Hepatocyte (in vitro differentiated cells): ENCODE data around the gene BAHCC1.

Source experiments
- CTCF ChIP-seq: fragments of 200-600 bp; sonication (generic); IDR thresholded peaks from 2 replicates; pipeline ENCODE4 v1.5.1; 2016; ENCODE audit warnings: antibody characterized with exemption, mild to moderate bottlenecking; ENCODE audit not compliant: poor library complexity
- EZH2 ChIP-seq: fragments of 200-600 bp; sonication (generic); IDR thresholded peaks from 2 replicates; pipeline ENCODE4 v1.6.1; 2016; ENCODE audit warnings: antibody characterized with exemption, mild to moderate bottlenecking, borderline replicate concordance
- EZH2phosphoT487 ChIP-seq: fragments of 200-600 bp; sonication (generic); IDR thresholded peaks from one replicate; pipeline ENCODE4 v1.6.1; 2018; ENCODE audit warnings: antibody characterized with exemption, mild to moderate bottlenecking, low read depth, moderate library complexity; ENCODE audit not compliant: unreplicated experiment, severe bottlenecking

- TF ChIP-seq CTCF (no peak), EZH2phosphoT487 (no peak), EZH2 (no peak)
These were observed 70.7 kb downstream of the BAHCC1 start for GRCh38 chr17:81465910-81466309.
